Mucosa of rectum (tissue), 2 donors: ENCODE data around the gene CHMP1A.

ENCODE experiments used
- H3K27ac ChIP-seq, 2 donors: one replicate each; pipeline ENCODE4 v1.7.0; 2013; ENCODE audit warnings: inconsistent platforms in 2 of 2, low read depth in 2 of 2, low read length in 2 of 2
- H3K27me3 ChIP-seq, 2 donors: one replicate each; pipeline ENCODE4 v1.7.0; 2013; ENCODE audit warnings: low read length in 2 of 2; ENCODE audit not compliant: control insufficient read depth in 2 of 2, insufficient read depth in 2 of 2
- H3K36me3 ChIP-seq, 2 donors: one replicate each; pipeline ENCODE4 v1.7.0; 2013; ENCODE audit warnings: low read length in 2 of 2; ENCODE audit not compliant: control insufficient read depth in 2 of 2, insufficient read depth in 2 of 2
- H3K4me1 ChIP-seq, 2 donors: one replicate each; pipeline ENCODE4 v1.7.0; 2013; ENCODE audit warnings: low read length in 2 of 2, mild to moderate bottlenecking in 1 of 2; ENCODE audit not compliant: control insufficient read depth in 2 of 2, insufficient read depth in 2 of 2
- H3K4me3 ChIP-seq, 2 donors: one replicate each; pipeline ENCODE4 v1.7.0; 2013; ENCODE audit warnings: low read length in 2 of 2
- H3K9ac ChIP-seq, 2 donors: one replicate each; pipeline ENCODE4 v1.7.0; 2013; ENCODE audit warnings: low read length in 2 of 2, low read depth in 1 of 2, mild to moderate bottlenecking in 1 of 2
- H3K9me3 ChIP-seq, 2 donors: one replicate each; pipeline ENCODE4 v1.7.0; 2013; ENCODE audit warnings: low read length in 2 of 2; ENCODE audit not compliant: control insufficient read depth in 2 of 2
- donor health status: healthy.
- donor health status: Normal muscosa, but diverticular disease.

CHMP1A gene

GRCh38 chr16:89660146-89660545 lies 2.6 kb upstream of the CHMP1A start:
- Histone ChIP-seq H3K4me3 (no peak overlapping the region), H3K9ac (no peak overlapping the region), H3K27ac (no peak overlapping the region), H3K27me3 (no peaks in the 10 kb centered on the region), H3K36me3 (peaks cover 0 to 17% of the 10 kb centered on the region in 2 donors), H3K4me1 (peaks cover 12 to 13% of the 10 kb centered on the region in 2 donors), H3K9me3 (no peaks in the 10 kb centered on the region)

- H3K27me3 ChIP-seq = no peaks in the 10 kb centered on the region
- peak overlapping the region; percentile 84 to 86 for H3K27ac ChIP-seq
- H3K36me3 ChIP-seq = peaks cover 0 to 17% of the 10 kb centered on the region in 2 donors
- peaks cover 12 to 13% of the 10 kb centered on the region in 2 donors for H3K4me1 ChIP-seq
- peak overlapping the region; percentile 91 to 96 for H3K9ac ChIP-seq
- peak overlapping the region; percentile 95 for H3K4me3 ChIP-seq
- no peaks in the 10 kb centered on the region for H3K9me3 ChIP-seq
Measured at GRCh38 chr16:89658221-89658879, 842 bp upstream of the CHMP1A start.

- H3K4me1 ChIP-seq = peaks cover 12 to 13% of the 10 kb centered on the region in 2 donors
- H3K27me3 ChIP-seq = no peaks in the 10 kb centered on the region
- peak overlapping the region in 1 of 2 donors; percentile 91 for H3K9ac ChIP-seq
- H3K36me3 ChIP-seq = peaks cover 4 to 21% of the 10 kb centered on the region in 2 donors
- peak overlapping the region in 1 of 2 donors; percentile 86 for H3K27ac ChIP-seq
- peak overlapping the region; percentile 95 for H3K4me3 ChIP-seq
- no peaks in the 10 kb centered on the region for H3K9me3 ChIP-seq
Measured at GRCh38 chr16:89656435-89657121, 930 bp downstream of the CHMP1A start.

GRCh38 chr16:89655062-89655643 lies 2.4 kb downstream of the CHMP1A start:
- Histone ChIP-seq H3K9me3 (no peaks in the 10 kb centered on the region), H3K9ac (no peak overlapping the region), H3K27ac (no peak overlapping the region), H3K4me3 (no peak overlapping the region), H3K27me3 (no peaks in the 10 kb centered on the region), H3K36me3 (peaks cover 4 to 17% of the 10 kb centered on the region in 2 donors), H3K4me1 (peaks cover 12 to 13% of the 10 kb centered on the region in 2 donors)

GRCh38 chr16:89653656-89654295 lies 3.7 kb downstream of the CHMP1A start:
- Histone ChIP-seq H3K27me3 (no peaks in the 10 kb centered on the region), H3K4me1 (peaks cover 12% of the 10 kb centered on the region in 2 donors), H3K36me3 (peaks cover 8 to 20% of the 10 kb centered on the region in 2 donors)

GRCh38 chr16:89651584-89651983 lies 5.9 kb downstream of the CHMP1A start:
- Histone ChIP-seq H3K4me1 (peaks cover 3 to 4% of the 10 kb centered on the region in 2 donors), H3K27ac (no peak overlapping the region)

More at GRCh38 chr16:89653656-89654295, 3.7 kb downstream of the CHMP1A start:
- Histone ChIP-seq H3K27ac (no peak overlapping the region), H3K9me3 (no peaks in the 10 kb centered on the region), H3K9ac (no peak overlapping the region), H3K4me3 (no peak overlapping the region)

GRCh38 chr16:89646906-89647305 lies 10.6 kb downstream of the CHMP1A start:
- Histone ChIP-seq H3K9me3 (no peaks in the 10 kb centered on the region), H3K27me3 (no peaks in the 10 kb centered on the region), H3K27ac (no peak overlapping the region), H3K36me3 (peaks cover 25 to 43% of the 10 kb centered on the region in 2 donors), H3K9ac (no peak overlapping the region), H3K4me1 (no peaks in the 10 kb centered on the region), H3K4me3 (no peak overlapping the region)

More at GRCh38 chr16:89651584-89651983, 5.9 kb downstream of the CHMP1A start:
- Histone ChIP-seq H3K4me3 (no peak overlapping the region), H3K9ac (no peak overlapping the region), H3K9me3 (no peaks in the 10 kb centered on the region), H3K36me3 (peaks cover 14 to 29% of the 10 kb centered on the region in 2 donors), H3K27me3 (no peaks in the 10 kb centered on the region)

- no peaks in the 10 kb centered on the region for H3K9me3 ChIP-seq
- H3K4me1 ChIP-seq = no peaks in the 10 kb centered on the region
- no peak overlapping the region for H3K27ac ChIP-seq
- H3K9ac ChIP-seq = no peak overlapping the region
- H3K36me3 ChIP-seq = peaks cover 25 to 37% of the 10 kb centered on the region in 2 donors
- H3K4me3 ChIP-seq = no peak overlapping the region
- H3K27me3 ChIP-seq = no peaks in the 10 kb centered on the region
Measured at GRCh38 chr16:89646270-89646669, 11.2 kb downstream of the CHMP1A start.

- Histone ChIP-seq H3K4me3 (no peak overlapping the region), H3K9me3 (no peaks in the 10 kb centered on the region), H3K4me1 (no peaks in the 10 kb centered on the region), H3K36me3 (peaks cover 25 to 29% of the 10 kb centered on the region in 2 donors), H3K27me3 (peaks cover 0 to 1% of the 10 kb centered on the region in 2 donors), H3K27ac (no peak overlapping the region), H3K9ac (no peak overlapping the region)
Measured at GRCh38 chr16:89645122-89645521, 12.4 kb downstream of the CHMP1A start.
